RWPE2 (cell line): ENCODE data around the gene ATP10A.

Source experiments
- ATAC-seq: fragments of 200-7000 bp; cut with Tn5 transposase; 3 replicates; pipeline ENCODE4 v1.9.1; 2021; ENCODE audit warnings: low read depth
- DNase-seq: peaks from one replicate; pipeline ENCODE4 v3.0.0-alpha.2; 2020; ENCODE audit warnings: low spot score
- H3K27ac ChIP-seq: fragments of 450-650 bp; 2 replicates; pipeline ENCODE4 v1.5.1; 2017; ENCODE audit warnings: mild to moderate bottlenecking; ENCODE audit not compliant: poor library complexity, severe bottlenecking
- H3K27me3 ChIP-seq: fragments of 250-450 bp; sonication (Bioruptor Pico); 2 replicates; pipeline ENCODE4 v1.5.1; 2021; ENCODE audit warnings: mild to moderate bottlenecking, moderate library complexity; ENCODE audit not compliant: insufficient read depth, poor library complexity, severe bottlenecking
- H3K36me3 ChIP-seq: fragments of 250-450 bp; sonication (Bioruptor Pico); 2 replicates; pipeline ENCODE4 v1.5.1; 2020; ENCODE audit warnings: low read depth, mild to moderate bottlenecking, moderate library complexity
- H3K4me1 ChIP-seq: fragments of 250-450 bp; sonication (Bioruptor Pico); 2 replicates; pipeline ENCODE4 v1.5.1; 2021; ENCODE audit warnings: mild to moderate bottlenecking, moderate library complexity; ENCODE audit not compliant: insufficient read depth, poor library complexity, severe bottlenecking
- H3K4me3 ChIP-seq: fragments of 250-450 bp; sonication (Bioruptor Pico); 2 replicates; pipeline ENCODE4 v1.5.1; 2021; ENCODE audit warnings: mild to moderate bottlenecking, moderate library complexity; ENCODE audit not compliant: severe bottlenecking
- H3K9me3 ChIP-seq: fragments of 250-450 bp; sonication (Bioruptor Pico); 2 replicates; pipeline ENCODE4 v1.5.1; 2021; ENCODE audit warnings: mild to moderate bottlenecking, moderate library complexity; ENCODE audit not compliant: severe bottlenecking
- TF ChIP-seq, protein P1 (sequence below): fragments of 450-650 bp; IDR thresholded peaks from one replicate; pipeline ENCODE4 v1.5.1; 2017; ENCODE audit warnings: mild to moderate bottlenecking, moderate library complexity; ENCODE audit not compliant: poor library complexity, severe bottlenecking

The ATP10A gene

DNA sequence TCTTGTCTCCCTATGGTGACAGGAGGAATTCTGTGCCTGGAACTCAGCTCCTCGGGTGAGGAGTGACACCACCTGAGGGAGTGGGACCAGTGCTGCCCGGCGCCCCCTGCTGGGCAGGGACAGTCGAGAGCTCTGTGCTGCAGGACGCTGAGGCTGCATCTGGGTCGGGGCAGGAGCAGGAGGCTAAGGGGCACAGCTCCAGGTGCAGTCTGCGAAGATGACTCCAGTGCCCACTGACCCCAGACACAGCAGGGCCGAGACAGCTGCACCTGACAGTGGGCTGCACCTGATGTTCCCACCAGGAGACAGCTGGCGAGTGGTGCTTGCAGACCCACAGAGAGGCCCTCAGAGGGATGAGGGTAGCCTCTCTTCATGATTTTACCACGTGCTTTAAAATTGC lies 152.9 kb downstream of the ATP10A start:
- ATAC-seq (peak; percentile 60), DNase-seq (peak; percentile 68)
- TF ChIP-seq, protein P1, sequence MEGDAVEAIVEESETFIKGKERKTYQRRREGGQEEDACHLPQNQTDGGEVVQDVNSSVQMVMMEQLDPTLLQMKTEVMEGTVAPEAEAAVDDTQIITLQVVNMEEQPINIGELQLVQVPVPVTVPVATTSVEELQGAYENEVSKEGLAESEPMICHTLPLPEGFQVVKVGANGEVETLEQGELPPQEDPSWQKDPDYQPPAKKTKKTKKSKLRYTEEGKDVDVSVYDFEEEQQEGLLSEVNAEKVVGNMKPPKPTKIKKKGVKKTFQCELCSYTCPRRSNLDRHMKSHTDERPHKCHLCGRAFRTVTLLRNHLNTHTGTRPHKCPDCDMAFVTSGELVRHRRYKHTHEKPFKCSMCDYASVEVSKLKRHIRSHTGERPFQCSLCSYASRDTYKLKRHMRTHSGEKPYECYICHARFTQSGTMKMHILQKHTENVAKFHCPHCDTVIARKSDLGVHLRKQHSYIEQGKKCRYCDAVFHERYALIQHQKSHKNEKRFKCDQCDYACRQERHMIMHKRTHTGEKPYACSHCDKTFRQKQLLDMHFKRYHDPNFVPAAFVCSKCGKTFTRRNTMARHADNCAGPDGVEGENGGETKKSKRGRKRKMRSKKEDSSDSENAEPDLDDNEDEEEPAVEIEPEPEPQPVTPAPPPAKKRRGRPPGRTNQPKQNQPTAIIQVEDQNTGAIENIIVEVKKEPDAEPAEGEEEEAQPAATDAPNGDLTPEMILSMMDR = peak; percentile 84
- H3K36me3 ChIP-seq = no peaks in the 10 kb centered on the region
- H3K27me3 ChIP-seq = no peaks in the 10 kb centered on the region
- no peak overlapping the region for H3K27ac ChIP-seq
- H3K9me3 ChIP-seq = no peaks in the 10 kb centered on the region
- H3K4me3 ChIP-seq = no peak overlapping the region
- no peaks in the 10 kb centered on the region for H3K4me1 ChIP-seq

DNA sequence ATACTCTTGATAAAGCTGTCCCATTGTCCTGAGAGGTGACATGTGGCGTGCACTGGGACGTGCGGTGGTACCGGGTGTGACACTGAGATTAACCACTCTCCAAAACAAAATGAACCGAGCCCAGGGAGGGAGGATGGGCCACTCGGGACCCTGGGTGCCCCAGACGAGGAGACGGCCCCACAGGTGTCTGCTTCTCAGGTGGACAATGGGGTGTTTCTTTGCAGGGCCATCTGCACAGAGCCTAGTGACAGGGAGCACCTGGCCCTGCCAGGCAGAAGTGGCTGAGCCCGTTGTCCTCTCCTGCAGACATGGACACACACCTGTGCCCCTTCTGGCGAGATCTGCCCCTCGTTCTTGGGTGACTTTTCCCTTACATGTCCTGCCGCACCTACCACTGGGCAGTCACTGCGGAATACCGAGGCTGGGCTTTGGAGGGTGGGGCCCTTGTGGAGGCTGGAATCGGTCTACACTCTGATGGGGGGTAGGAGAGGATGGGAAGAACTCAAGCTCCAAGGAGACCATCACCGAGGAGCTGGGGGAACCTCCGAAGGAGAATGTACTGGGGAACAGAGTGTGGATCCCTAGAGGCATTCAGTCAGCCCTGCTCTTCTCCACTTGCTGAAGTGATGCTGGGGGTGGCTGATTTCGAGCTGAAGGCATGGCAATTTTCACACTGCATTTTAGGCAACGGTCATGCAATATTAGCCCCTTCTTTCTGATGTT lies 153.5 kb downstream of the ATP10A start:
- H3K4me1 ChIP-seq = no peaks in the 10 kb centered on the region
- TF ChIP-seq, protein P1 = no peak
- no peaks in the 10 kb centered on the region for H3K36me3 ChIP-seq
- no peaks in the 10 kb centered on the region for H3K27me3 ChIP-seq
- no peak for ATAC-seq
- DNase-seq = peak; percentile 54
- H3K27ac ChIP-seq = no peak overlapping the region
- no peak overlapping the region for H3K4me3 ChIP-seq
- H3K9me3 ChIP-seq = no peaks in the 10 kb centered on the region

DNA sequence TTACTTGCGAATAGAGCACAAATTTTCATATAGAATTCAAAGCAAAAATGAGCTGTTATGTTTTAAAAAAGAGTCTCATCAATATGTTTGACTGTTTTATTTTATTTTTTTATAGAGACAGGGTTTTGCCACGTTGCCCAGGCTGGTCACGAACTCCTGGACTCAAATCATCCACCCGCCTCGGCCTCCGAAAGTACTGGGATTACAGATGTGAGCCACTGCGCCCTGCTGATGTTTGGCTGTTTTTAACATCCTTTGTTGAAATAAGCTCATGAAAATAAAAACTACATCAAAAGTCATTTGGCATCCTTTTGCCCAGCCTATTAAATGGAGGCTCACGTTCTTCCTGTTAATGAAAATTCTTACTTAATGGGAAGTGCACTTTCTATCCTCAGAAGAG lies 154.7 kb downstream of the ATP10A start:
- Histone ChIP-seq H3K27me3 (no peaks in the 10 kb centered on the region), H3K4me1 (no peaks in the 10 kb centered on the region), H3K36me3 (no peaks in the 10 kb centered on the region), H3K4me3 (no peak overlapping the region), H3K9me3 (no peaks in the 10 kb centered on the region), H3K27ac (no peak overlapping the region)
- ATAC-seq (no peak), DNase-seq (no peak)
- TF ChIP-seq, protein P1 = no peak

DNA sequence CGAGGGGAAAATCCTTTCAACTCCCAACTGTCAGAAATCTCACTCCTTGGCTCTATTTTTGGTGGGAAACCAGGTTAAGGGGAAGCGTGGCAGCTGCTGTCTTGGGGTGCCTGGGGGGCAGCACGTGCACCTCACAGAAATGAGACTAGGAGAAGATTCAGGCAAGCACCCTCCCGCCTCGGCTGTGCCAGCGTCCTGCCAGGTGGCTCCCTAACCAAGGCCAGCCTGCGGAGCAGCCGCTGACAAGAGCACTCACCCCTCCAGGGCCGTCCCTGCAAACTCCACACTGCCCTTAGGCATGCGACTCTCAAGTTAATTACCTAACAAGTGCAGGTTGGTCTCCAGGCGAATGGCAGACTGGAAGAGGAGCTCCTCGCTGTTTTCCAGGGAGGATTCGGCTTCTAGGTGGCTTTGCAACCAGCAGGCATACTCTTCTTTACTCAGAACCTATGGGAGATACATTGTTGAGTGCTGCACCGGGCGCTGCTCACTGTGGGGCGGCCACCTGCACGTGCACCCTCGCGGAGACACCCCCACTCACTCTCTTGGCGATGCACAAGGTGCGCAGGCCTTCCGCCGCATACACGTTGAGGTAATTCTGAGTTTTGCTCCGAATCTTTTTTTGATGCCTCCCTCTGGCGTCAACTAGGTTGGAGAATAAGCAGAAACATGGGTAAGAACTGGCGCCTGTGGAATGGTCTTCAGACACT lies 155.3 kb downstream of the ATP10A start:
- H3K27me3 ChIP-seq = no peaks in the 10 kb centered on the region
- H3K4me3 ChIP-seq = no peak overlapping the region
- no peaks in the 10 kb centered on the region for H3K4me1 ChIP-seq
- ATAC-seq (no peak), DNase-seq (peak; percentile 62)
- H3K36me3 ChIP-seq = no peaks in the 10 kb centered on the region
- no peaks in the 10 kb centered on the region for H3K9me3 ChIP-seq
- no peak overlapping the region for H3K27ac ChIP-seq
- TF ChIP-seq, protein P1 = no peak
